CD14-positive monocyte (primary cell): ENCODE data around the gene BCL7B. TPM values are rescaled to one million over a fixed set of nuclear protein-coding genes. Genes with fewer than 3 reads are reported as not detected.

Source experiments
- DNase-seq, 3 donors: peaks; one replicate each; pipeline ENCODE4 v3.0.0-alpha.2; 2011 to 2022
- H2AFZ ChIP-seq: 2 replicates; pipeline ENCODE4 v1.6.0; 2012; ENCODE audit warnings: mild to moderate bottlenecking, low read depth, low read length, inconsistent platforms; ENCODE audit not compliant: insufficient read depth, poor library complexity, severe bottlenecking
- H3K27ac ChIP-seq, 2 donors: 1 replicate in 1 of 2; 2 replicates in 1 of 2; pipeline ENCODE4 v1.5.1; 2012 to 2013; ENCODE audit warnings: low read length in 2 of 2, control low read depth in 1 of 2, inconsistent platforms in 1 of 2, low read depth in 1 of 2, mild to moderate bottlenecking in 1 of 2
- H3K27me3 ChIP-seq, 2 donors: one replicate each; pipeline versions ENCODE4 v1.6.0 to v1.6.1; 2011 to 2013; ENCODE audit warnings: low read length in 2 of 2; ENCODE audit not compliant: control insufficient read depth in 2 of 2, insufficient read depth in 2 of 2
- H3K36me3 ChIP-seq, 2 donors: replicated peaks in 1 of 2; 1 replicate in 1 of 2; 2 replicates in 1 of 2; pipeline versions ENCODE4 v1.5.1 to v1.6.1; 2012 to 2013; ENCODE audit warnings: low read length in 2 of 2, control low read depth in 1 of 2, inconsistent platforms in 1 of 2, mild to moderate bottlenecking in 1 of 2; ENCODE audit not compliant: insufficient read depth in 2 of 2, control insufficient read depth in 1 of 2
- H3K4me1 ChIP-seq, 2 donors: 1 replicate in 1 of 2; 2 replicates in 1 of 2; pipeline versions ENCODE4 v1.5.1 to v1.6.1; 2012 to 2013; ENCODE audit warnings: low read length in 2 of 2, control low read depth in 1 of 2, inconsistent platforms in 1 of 2, mild to moderate bottlenecking in 1 of 2, moderate library complexity in 1 of 2; ENCODE audit not compliant: insufficient read depth in 2 of 2, control insufficient read depth in 1 of 2
- H3K4me2 ChIP-seq: replicated peaks from 2 replicates; pipeline ENCODE3; 2012; ENCODE audit warnings: low read length, moderate library complexity, mild to moderate bottlenecking; ENCODE audit not compliant: poor library complexity, severe bottlenecking; ENCODE audit errors: extremely low read depth
- H3K4me3 ChIP-seq, 3 experiments: fragments of 200-600 bp in 1 of 3; sonication (generic) in 1 of 3; replicated peaks in 1 of 3; 1 replicate in 2 of 3; 2 replicates in 1 of 3; pipeline ENCODE4 v1.5.1; 2011 to 2013; ENCODE audit warnings: low read length in 3 of 3, mild to moderate bottlenecking in 3 of 3, control low read depth in 2 of 3, low read depth in 2 of 3, inconsistent platforms in 1 of 3, moderate library complexity in 1 of 3
- H3K79me2 ChIP-seq: 2 replicates; pipeline ENCODE4 v1.6.0; 2012; ENCODE audit warnings: mild to moderate bottlenecking, control low read depth, inconsistent platforms, low read length, moderate library complexity; ENCODE audit not compliant: insufficient read depth
- H3K9ac ChIP-seq: 2 replicates; pipeline ENCODE4 v1.6.0; 2017; ENCODE audit warnings: low read length, mild to moderate bottlenecking; ENCODE audit not compliant: insufficient read depth, poor library complexity, severe bottlenecking
- H3K9me3 ChIP-seq, 2 donors: replicated peaks in 1 of 2; 1 replicate in 1 of 2; 2 replicates in 1 of 2; pipeline versions ENCODE4 v1.5.1 to v1.6.1; 2012 to 2013; ENCODE audit warnings: low read length in 2 of 2, control low read depth in 1 of 2; ENCODE audit not compliant: control insufficient read depth in 1 of 2, insufficient read depth in 1 of 2
- H4K20me1 ChIP-seq: 2 replicates; pipeline ENCODE4 v1.6.0; 2012; ENCODE audit warnings: mild to moderate bottlenecking, low read length, control low read depth, moderate library complexity; ENCODE audit not compliant: insufficient read depth
- H3K27ac Mint-ChIP-seq, 7 donors: one replicate each; pipeline ENCODE4 v1.8.0; 2020; ENCODE audit warnings: mild to moderate bottlenecking in 7 of 7, mixed read lengths in 7 of 7, moderate library complexity in 6 of 7, inconsistent platforms in 2 of 7
- H3K27me3 Mint-ChIP-seq, 3 donors: one replicate each; pipeline ENCODE4 v1.8.0; 2021 to 2022; ENCODE audit warnings: low read depth in 3 of 3, mild to moderate bottlenecking in 3 of 3, mixed read lengths in 3 of 3, moderate library complexity in 3 of 3, inconsistent platforms in 1 of 3
- H3K36me3 Mint-ChIP-seq, 2 donors: one replicate each; pipeline ENCODE4 v1.8.0; 2020; ENCODE audit warnings: mixed read lengths in 2 of 2, inconsistent platforms in 1 of 2, mild to moderate bottlenecking in 1 of 2
- H3K4me1 Mint-ChIP-seq: one replicate; pipeline ENCODE4 v1.8.0; 2020; ENCODE audit warnings: mild to moderate bottlenecking, mixed read lengths
- H3K4me3 Mint-ChIP-seq, 2 donors: one replicate each; pipeline ENCODE4 v1.8.0; 2020; ENCODE audit warnings: mild to moderate bottlenecking in 2 of 2, mixed read lengths in 2 of 2, moderate library complexity in 1 of 2
- H3K9me3 Mint-ChIP-seq, 7 donors: one replicate each; pipeline ENCODE4 v1.8.0; 2020 to 2022; ENCODE audit warnings: mixed read lengths in 7 of 7, mild to moderate bottlenecking in 6 of 7, moderate library complexity in 6 of 7, inconsistent platforms in 2 of 7
- CTCF ChIP-seq: fragments of 200-600 bp; IDR thresholded peaks from one replicate; pipeline ENCODE4 v1.8.0; 2022; ENCODE audit warnings: antibody characterized with exemption, mild to moderate bottlenecking
- WGBS: methylation state at CpG from one replicate; pipeline ENCODE4 v1.1.5; 2013; ENCODE audit warnings: missing lambda C conversion rate; ENCODE audit not compliant: insufficient coverage; 5-methylcytosine and 5-hydroxymethylcytosine counted together
- intact Hi-C, 2 donors: fragments of 100-400 bp; cut with micrococcal nuclease; formaldehyde crosslinking; loops; one replicate each; pipeline versions ENCODE4 v1.15.0 to v1.15.1; 2023
- polyA plus RNA-seq, 3 donors: library from polyadenylated mRNA; depleted of rRNA in 1 of 3; unstranded in 2 of 3; stranded (reverse) in 1 of 3; fragments of 300-500 nt in 2 of 3; fragments of >200 nt in 1 of 3; fragmentation: Illumina TruSeq in 2 of 3; gene quantifications; 1 replicate in 2 of 3; 2 replicates in 1 of 3; pipeline ENCODE4 v1.2.3, GENCODE V29; 2012 to 2021

The BCL7B gene
- polyA plus RNA-seq, 3 donors: 53.5 to 73.8 (median 68.7) TPM

GRCh38 chr7:73515178-73515577 lies 42.3 kb downstream of the BCL7B start:
- Mint-ChIP-seq H3K4me3 (no peak overlapping the region), H3K4me1 (peaks cover 16% of the 10 kb centered on the region), H3K27me3 (peaks cover 0 to 1% (median 0%) of the 10 kb centered on the region in 3 donors), H3K9me3 (no peaks in the 10 kb centered on the region), H3K36me3 (peaks cover 31 to 76% of the 10 kb centered on the region in 2 donors), H3K27ac (peak overlapping the region in 4 of 7 donors; percentile 23 to 67 (median 37))
- Histone ChIP-seq H3K4me3 (no peak overlapping the region), H3K79me2 (peaks cover 98% of the 10 kb centered on the region), H3K4me1 (peaks cover 6 to 17% of the 10 kb centered on the region in 2 donors), H3K27ac (peak overlapping the region in 1 of 2 donors; percentile 1), H2AFZ (no peak overlapping the region), H3K9ac (no peak overlapping the region), H3K9me3 (no peaks in the 10 kb centered on the region), H3K36me3 (peaks cover 36 to 84% of the 10 kb centered on the region in 2 donors), H4K20me1 (peaks cover 94% of the 10 kb centered on the region), H3K4me2 (no peak overlapping the region), H3K27me3 (no peaks in the 10 kb centered on the region)
- intact Hi-C loops: no loop called here
- DNase-seq: no peak
- TF ChIP-seq CTCF: no peak
- no CpG with 5 or more reads among the region's 3 CpGs for WGBS

GRCh38 chr7:73512018-73512780 lies 45.3 kb downstream of the BCL7B start:
- no peaks in the 10 kb centered on the region for H3K27me3 ChIP-seq
- no peak overlapping the region for H3K4me3 Mint-ChIP-seq
- no peak overlapping the region for H3K27ac Mint-ChIP-seq

More at GRCh38 chr7:73512018-73512780, 45.3 kb downstream of the BCL7B start:
- peaks cover 57 to 99% of the 10 kb centered on the region in 2 donors for H3K36me3 ChIP-seq
- intact Hi-C loops: no loop called here
- H3K4me1 Mint-ChIP-seq: no peaks in the 10 kb centered on the region
- no peak for TF ChIP-seq CTCF
- no peak overlapping the region for H3K27ac ChIP-seq
- H3K4me3 ChIP-seq: no peak overlapping the region
- no peak overlapping the region for H3K4me2 ChIP-seq
- H3K36me3 Mint-ChIP-seq: peaks cover 53 to 94% of the 10 kb centered on the region in 2 donors
- H3K79me2 ChIP-seq: peaks cover 85% of the 10 kb centered on the region
- no CpG with 5 or more reads among the region's 8 CpGs for whole genome bisulfite sequencing
- H3K9ac ChIP-seq: no peak overlapping the region
- no peaks in the 10 kb centered on the region for H3K9me3 ChIP-seq
- peaks cover 71% of the 10 kb centered on the region for H4K20me1 ChIP-seq
- DNase-seq: no peak
- no peaks in the 10 kb centered on the region for H3K9me3 Mint-ChIP-seq
- no peak overlapping the region for H2AFZ ChIP-seq
- no peaks in the 10 kb centered on the region for H3K4me1 ChIP-seq
- H3K27me3 Mint-ChIP-seq: peaks cover 0 to 3% (median 1%) of the 10 kb centered on the region in 3 donors
